Measurements from ENCODE around the gene SERINC2.

SERINC2 gene

GRCh38 chr1:31433396-31433930 is 20.4 kb downstream of the SERINC2 start:
- no peak for DNase-seq (ENCODE audit: low read depth in 2 of 2)

GRCh38 chr1:31434101-31434871 is 21.3 kb downstream of the SERINC2 start:
- no peak for DNase-seq (ENCODE audit: low read depth in 2 of 2)

GRCh38 chr1:31434979-31435378 is 22.0 kb downstream of the SERINC2 start:
- no peak for DNase-seq (ENCODE audit: low read depth in 2 of 2)

GRCh38 chr1:31435471-31436409 is 22.7 kb downstream of the SERINC2 start:
- DNase-seq (ENCODE audit: low read depth in 2 of 2): no peak

- no peak for DNase-seq (ENCODE audit: low read depth in 2 of 2)
These were observed 23.8 kb downstream of the SERINC2 start for GRCh38 chr1:31436596-31437432.

- DNase-seq (ENCODE audit: low read depth in 2 of 2): no peak
These were observed 24.5 kb downstream of the SERINC2 start for GRCh38 chr1:31437433-31438037.

GRCh38 chr1:31439276-31439675 is 26.3 kb downstream of the SERINC2 start:
- DNase-seq (ENCODE audit: low read depth in 2 of 2): no peak

- no peak for DNase-seq (ENCODE audit: low read depth in 2 of 2)
These were observed 28.1 kb downstream of the SERINC2 start for GRCh38 chr1:31441073-31441472.

GRCh38 chr1:31441558-31441957 is 28.5 kb downstream of the SERINC2 start:
- DNase-seq (ENCODE audit: low read depth in 2 of 2): no peak

- no peak for DNase-seq (ENCODE audit: low read depth in 2 of 2)
These were observed 29.1 kb downstream of the SERINC2 start for GRCh38 chr1:31441970-31442647.

GRCh38 chr1:31442648-31442994 is 29.6 kb downstream of the SERINC2 start:
- DNase-seq (ENCODE audit: low read depth in 2 of 2): no peak

- no peak for DNase-seq (ENCODE audit: low read depth in 2 of 2)
These were observed 30.7 kb downstream of the SERINC2 start for GRCh38 chr1:31443673-31444072.

- DNase-seq (ENCODE audit: low read depth in 2 of 2): no peak
These were observed 31.9 kb downstream of the SERINC2 start for GRCh38 chr1:31444725-31445448.

GRCh38 chr1:31445951-31446350 is 32.9 kb downstream of the SERINC2 start:
- DNase-seq (ENCODE audit: low read depth in 2 of 2): no peak

- DNase-seq (ENCODE audit: low read depth in 2 of 2): no peak
These were observed 34.2 kb downstream of the SERINC2 start for GRCh38 chr1:31447210-31447609.

- DNase-seq (ENCODE audit: low read depth in 2 of 2): no peak
These were observed 40.5 kb downstream of the SERINC2 start for GRCh38 chr1:31453384-31454079.

- DNase-seq (ENCODE audit: low read depth in 2 of 2): no peak
These were observed 45.4 kb downstream of the SERINC2 start for GRCh38 chr1:31458287-31458896.

GRCh38 chr1:31460027-31460426 is 47.0 kb downstream of the SERINC2 start:
- no peak for DNase-seq (ENCODE audit: low read depth in 2 of 2)
